T-helper 22 cell (primary cell): Measurements from ENCODE around the gene NEUROG2.
"Not testable (repeated sequence)": the region's sequence is repeated elsewhere in the genome, so short reads cannot be mapped to it uniquely, and the experiment has no call there.

Source experiments
- DNase-seq: peaks from one replicate; pipeline ENCODE4 v3.0.0-alpha.2; 2020; ENCODE audit warnings: low read depth

NEUROG2 gene

DNA sequence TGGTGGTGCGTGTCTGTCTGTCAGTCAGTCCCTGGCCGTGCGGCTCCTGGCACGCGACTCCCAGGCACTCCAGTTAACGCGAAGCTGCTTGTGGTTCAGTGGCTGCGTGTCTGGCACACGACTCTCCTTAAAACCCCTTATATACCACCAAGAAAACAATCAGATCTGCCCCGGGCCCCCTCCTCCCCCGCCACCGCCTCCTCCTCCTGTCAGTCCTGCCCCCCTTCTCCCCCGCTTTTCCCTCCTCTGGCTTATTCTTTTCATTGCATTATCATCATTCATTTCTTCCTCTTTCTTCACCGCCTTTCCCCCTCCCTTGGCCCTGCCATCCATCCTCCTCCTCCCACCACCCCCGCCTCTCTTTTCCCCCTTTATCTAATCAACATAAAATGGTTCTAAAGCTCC lies at the start of gene NEUROG2:
Gene NEUROG2, minus strand, starts transcription at position 115 of the 405 bp plus-strand sequence. CDS start 705 bp downstream, outside the sequence.
- DNase-seq = no peak

GRCh38 chr4:112564706-112565270 lies 48.8 kb upstream of the NEUROG2 start:
- no peak for DNase-seq

DNA sequence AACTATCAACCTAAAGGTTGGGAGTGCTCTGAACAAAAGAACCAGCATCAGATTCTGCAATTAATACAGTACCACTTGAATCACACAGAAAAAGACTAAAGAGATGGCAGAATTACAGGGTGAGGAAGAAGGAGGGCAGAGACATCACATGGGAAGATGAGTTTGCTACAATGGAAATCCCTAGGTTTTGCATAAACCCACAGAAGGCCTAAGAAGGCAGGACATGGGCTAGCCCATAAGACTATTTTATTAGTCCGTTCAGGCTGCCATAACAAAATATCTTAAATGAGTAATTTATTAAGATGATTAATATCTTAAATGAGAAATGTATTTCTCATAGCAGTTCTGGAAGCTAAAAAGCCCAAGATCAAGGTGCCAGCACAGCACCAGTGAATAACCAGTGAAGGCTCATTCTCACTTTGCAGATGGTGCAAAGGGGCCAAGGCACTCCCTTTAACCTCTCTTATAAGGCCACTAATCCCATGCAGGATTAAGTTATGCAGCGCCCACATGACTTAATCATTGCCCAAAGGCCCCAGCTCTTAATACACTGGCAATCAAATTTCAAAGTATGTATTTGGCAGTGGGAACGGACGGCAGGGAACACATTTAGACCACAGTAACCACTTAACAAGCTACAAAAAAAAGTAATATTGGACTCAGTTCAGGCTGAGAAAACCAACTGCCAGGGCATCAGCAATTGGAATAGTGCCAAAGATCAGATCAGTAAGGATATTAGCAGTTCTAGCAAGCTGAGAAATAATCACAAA lies 47.6 kb upstream of the NEUROG2 start:
- DNase-seq = no peak

DNA sequence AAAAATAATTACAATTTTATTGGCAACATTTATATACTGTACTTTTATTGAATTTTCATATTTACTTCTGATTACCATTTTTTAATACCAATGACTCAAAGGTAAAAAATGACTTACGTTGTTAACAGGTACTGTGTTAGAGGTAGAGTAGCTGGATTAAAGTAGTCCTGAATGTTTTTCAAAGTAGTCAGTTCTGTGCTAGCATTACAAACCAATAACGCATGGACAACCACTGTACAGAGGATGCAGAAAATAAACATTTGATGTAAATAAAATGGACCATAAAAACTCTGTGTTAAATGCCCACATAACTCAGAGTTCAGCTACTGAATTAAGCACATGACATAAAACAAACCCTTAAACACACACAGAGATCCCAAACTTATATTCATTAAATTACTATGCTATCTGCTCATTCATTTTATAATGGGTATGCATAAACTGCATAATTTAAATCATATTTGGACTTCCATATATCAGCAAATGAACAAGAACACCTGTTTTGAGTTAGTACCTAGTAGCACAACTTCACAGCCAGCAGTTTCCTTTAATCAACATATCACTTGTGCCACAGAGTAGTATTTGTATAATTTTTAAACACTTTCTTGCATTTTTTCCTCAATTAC lies 46.4 kb upstream of the NEUROG2 start:
- no peak for DNase-seq

GRCh38 chr4:112560084-112560483 lies 44.1 kb upstream of the NEUROG2 start:
- DNase-seq = no peak

GRCh38 chr4:112559053-112559452 lies 43.1 kb upstream of the NEUROG2 start:
- no peak for DNase-seq

- no peak for DNase-seq
These were observed 41.9 kb upstream of the NEUROG2 start for GRCh38 chr4:112557676-112558411.

- DNase-seq = not testable (repeated sequence)
These were observed 38.3 kb upstream of the NEUROG2 start for GRCh38 chr4:112554271-112554670.

DNA sequence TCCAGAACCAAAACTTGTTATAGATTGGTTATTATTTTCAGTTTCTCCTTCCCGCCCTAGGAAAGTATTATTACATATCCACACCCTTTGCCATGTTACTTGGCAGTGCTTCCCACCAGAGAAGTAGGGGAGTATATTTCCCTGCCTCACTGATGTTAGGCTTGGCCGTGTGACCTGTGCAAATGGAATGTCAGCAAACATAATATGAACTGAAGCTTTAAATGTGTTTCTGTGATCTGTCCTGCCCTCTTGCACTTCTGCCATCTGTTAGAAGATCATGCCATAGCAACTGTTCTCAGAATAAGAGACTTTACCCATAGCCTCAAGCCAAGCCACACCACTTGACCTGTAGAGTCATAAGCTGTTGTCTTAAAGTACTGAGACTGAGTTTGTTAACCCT lies 36.7 kb upstream of the NEUROG2 start:
- DNase-seq = no peak

DNA sequence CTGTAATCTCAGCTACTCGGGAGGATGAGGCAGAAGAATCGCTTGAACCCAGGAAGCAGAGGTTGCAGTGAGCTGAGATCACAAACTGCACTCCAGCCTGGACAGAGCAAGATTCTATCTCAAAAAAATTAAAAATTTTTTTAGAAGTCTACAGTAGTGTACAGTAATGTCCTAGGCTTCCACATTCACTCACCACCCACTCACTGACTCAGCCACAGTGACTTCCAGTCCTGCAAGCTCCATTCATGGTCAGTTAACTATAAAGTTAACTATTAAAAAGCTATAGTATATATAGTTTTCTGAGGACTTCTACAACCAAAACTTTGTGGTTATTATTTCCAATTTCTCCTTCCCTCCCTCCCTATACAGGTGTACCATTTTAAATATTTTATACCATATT lies 34.7 kb upstream of the NEUROG2 start:
- no peak for DNase-seq

GRCh38 chr4:112546476-112546875 lies 30.5 kb upstream of the NEUROG2 start:
- DNase-seq = no peak

DNA sequence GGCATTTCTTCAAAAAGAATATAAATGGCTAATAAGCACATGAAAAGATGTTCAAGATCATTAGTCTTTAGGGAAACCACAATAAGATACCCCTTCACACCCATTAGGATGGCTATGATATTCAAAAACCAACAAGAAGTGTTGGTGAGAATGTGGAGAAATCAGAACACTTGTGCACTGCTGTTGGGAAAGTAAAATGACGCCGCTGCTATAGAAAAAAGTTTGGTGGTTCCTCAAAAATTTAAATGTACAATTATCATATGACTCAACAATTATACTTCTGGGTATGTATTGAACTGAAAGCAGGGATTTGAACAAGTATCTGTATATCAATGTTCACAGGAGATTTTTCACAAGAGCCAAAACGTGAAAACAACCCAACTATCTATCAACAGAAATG lies 29.4 kb upstream of the NEUROG2 start:
- no peak for DNase-seq

DNA sequence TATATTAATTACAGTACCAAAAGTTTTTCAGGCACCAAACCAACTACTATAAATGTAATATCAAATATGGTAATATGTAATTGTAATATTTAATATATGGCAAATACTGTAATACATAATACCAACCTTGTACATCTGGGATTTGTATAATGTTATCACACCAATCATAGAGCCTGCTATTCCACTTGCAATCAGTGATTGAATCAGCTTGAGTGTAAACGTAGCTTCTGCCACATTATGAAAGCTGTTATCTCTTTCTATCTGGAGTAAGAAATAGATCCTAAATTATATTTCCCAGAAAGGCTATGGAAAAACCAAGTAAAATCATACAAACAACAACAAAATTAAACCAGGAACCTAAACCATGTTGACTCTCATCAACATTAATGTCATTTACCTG lies 24.7 kb upstream of the NEUROG2 start:
- no peak for DNase-seq

DNA sequence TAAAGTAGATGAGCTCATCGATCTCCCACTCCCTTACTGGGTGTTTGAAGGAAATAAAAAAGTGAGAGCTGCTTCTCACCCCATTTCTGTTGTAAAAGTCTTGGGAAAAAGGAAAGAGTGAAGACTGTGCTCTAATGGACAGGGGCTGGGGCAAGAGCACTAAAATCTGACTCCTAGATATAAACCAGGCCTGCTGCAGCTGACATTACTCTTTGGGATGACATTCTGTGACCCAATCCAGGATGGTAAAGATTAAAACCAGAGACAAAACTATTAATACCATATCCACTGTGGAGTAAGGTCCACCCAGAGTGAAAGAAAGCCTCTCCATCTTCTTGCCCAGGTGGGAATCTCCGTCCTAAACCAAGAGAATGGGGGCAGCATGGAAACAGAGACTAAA lies 20.1 kb upstream of the NEUROG2 start:
- DNase-seq = no peak

DNA sequence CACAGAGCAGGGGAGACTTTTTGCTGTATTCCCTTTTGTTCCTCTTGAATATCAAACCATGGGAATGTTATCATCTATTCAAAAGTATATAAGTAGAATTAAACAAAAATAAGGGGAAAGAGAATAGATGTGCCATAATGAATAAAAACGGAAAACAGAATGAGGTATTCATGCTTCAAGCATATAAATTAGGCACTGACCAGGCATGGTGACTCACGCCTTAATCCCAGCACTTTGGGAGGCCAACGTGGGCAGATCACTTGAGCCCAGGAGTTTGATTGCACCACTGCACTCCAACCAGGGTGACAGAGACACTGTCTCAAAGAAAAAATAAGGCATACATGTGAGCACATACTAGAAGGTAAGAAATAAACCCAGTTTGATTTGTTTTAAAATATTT lies 16.3 kb upstream of the NEUROG2 start:
- DNase-seq = no peak

GRCh38 chr4:112531146-112531545 lies 15.2 kb upstream of the NEUROG2 start:
- DNase-seq = no peak

GRCh38 chr4:112526061-112526460 lies 10.1 kb upstream of the NEUROG2 start:
- DNase-seq = no peak

DNA sequence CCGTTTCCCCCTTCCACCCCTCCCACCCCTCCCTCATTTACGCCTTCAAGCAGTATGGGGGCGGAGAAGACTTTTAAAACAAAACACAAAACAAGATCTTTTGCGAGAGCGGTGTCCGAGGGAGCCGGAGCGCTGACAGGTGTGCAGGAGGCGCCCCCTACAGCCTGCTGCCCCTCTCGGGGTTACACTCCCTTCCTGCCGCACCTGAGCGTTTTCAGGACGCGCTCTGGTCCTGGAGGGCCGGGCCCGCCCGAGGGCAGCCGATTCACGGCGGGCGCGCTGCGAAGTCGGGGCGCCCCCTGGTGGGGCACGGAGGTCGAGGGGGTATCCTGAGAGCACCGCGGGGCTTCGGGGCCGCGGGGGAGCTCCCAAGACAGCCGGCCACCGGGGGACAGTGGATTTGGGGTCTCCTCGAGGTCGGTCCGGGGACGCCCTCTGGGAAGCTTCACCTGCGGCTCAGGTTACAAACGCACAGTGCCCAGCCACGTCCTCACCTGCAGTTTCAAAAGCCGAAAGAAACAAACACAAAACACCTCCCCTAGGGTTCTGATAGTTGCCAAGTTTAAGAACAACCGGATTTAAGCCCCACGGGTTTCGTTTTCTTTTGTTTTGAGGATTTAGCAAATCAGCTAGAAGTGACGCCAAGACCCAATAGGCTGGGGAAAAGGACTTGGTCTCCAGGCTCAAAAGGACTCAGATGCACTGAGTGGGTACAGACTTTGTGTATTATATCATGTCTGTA lies 8.0 kb upstream of the NEUROG2 start:
- peak; percentile 39 for DNase-seq

GRCh38 chr4:112523008-112523721 lies 7.2 kb upstream of the NEUROG2 start:
- DNase-seq = no peak

- not testable (repeated sequence) for DNase-seq
These were observed 6.5 kb upstream of the NEUROG2 start for GRCh38 chr4:112522431-112522830.
